GM18507 (cell line): ENCODE data around the gene HCRT.

ENCODE experiments used
- DNase-seq: peaks from one replicate; pipeline ENCODE4 v3.0.0; 2011; ENCODE audit warnings: low read depth; ENCODE audit not compliant: insufficient read length; ENCODE audit errors: extremely low spot score
- FAIRE-seq: peaks from 2 replicates; lab custom pipeline; 2011; peaks lifted over from hg19 to GRCh38; lab: Jason Lieb, UNC

HCRT gene

GRCh38 chr17:42180922-42181850 is 4.1 kb downstream of the HCRT start, which contains the start of gene KCNH4:
Gene KCNH4, minus strand, starts transcription at chr17:42181142. Its CDS starts 197 bp downstream, at chr17:42180945.
- peak; percentile 96 for FAIRE-seq

DNA sequence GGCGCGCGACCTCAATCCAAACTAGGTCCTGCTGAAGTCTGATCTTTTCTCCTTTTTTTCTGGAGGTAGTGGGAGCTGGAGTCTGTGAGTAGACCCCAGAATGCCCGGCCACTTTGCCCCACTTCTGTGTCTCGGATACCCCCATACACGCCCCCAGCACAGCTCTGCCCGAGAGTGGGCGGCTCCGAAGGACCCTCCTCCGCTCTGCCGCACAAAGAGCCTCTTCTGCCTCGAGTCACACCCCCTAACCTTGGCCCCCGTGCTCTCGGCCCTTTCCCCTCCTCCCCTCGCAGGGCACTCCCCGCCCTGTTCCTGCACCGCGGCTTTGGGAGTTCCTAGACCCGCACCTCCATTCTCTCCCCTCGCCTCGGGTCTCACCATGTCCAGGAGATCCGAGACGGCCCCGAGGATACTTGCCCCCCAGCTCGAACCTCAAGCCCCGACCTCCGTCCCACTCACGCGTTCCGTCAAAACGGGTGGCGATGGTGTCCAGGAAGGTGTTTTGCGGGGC is 4.8 kb downstream of the HCRT start:
- no peak for DNase-seq
- FAIRE-seq, result no peak

More at GRCh38 chr17:42180922-42181850, 4.1 kb downstream of the HCRT start, which contains the start of gene KCNH4:
- DNase-seq, result peak; percentile 78

DNA sequence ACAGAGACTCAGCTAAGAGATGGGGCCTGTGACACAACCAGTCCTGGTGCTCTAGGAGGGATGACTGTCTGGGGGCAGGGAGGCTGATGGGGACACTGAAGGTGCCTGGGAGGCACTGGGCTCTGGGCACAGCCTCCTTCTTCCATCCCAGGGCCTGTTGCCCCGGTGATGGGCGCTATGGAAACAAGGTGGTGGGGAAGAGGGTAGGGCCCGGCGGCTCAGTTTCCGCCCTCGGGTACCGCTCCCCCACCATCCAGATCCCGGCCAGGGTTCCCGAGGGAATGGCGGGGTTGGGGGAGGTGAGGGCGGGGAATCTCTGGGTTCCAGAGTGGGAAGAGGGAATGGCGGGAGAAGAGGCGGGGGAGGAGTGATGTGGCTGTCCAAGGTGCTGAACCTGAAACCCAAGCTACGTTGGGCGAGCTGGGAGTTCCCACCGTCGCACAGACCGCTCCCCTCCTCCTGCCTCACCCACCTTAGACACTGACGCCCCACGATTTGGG is 5.3 kb downstream of the HCRT start:
- DNase-seq (no peak), FAIRE-seq (no peak)

DNA sequence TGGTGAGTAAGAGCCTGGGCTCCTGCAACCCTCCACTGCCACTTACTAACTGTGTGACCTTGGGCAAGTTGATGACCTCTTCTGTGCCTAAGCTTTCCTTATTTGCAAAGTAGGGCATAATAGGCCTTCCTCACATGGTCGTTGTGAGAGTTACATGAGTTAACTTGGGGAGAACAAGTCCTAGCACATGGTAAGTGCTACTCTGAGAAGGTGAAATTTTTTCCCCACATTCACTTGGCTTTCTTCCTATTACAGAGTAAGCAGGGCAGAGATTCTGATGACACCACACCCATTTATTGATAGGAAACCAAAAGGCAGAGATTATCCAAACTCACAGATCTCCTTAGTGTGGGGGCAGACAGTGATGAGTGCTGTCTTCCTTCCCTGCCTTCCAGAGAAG is 5.9 kb downstream of the HCRT start:
- DNase-seq, result no peak
- peak; percentile 67 for FAIRE-seq

DNA sequence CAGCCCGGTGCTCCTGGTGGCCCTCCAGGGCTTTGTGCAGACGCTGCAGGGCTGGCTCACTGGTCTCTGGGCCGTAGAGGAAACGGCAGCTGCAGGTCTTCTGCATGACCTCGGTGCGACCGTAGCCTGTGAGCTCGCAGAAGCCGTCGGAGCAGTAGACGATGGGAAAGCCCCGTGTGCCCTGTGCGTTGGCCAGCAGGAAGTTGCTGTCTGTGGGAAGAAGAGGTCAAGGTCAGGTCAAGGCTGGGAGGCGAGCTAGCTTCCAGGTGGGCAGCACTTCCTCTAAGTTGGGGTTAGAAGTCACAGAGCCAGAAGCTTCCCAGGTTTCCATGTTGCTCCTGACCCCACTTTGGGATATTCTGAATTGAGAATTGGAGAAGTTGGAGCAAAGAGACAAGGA is 6.4 kb downstream of the HCRT start:
- peak; percentile 95 for FAIRE-seq
- DNase-seq, result peak; percentile 47

DNA sequence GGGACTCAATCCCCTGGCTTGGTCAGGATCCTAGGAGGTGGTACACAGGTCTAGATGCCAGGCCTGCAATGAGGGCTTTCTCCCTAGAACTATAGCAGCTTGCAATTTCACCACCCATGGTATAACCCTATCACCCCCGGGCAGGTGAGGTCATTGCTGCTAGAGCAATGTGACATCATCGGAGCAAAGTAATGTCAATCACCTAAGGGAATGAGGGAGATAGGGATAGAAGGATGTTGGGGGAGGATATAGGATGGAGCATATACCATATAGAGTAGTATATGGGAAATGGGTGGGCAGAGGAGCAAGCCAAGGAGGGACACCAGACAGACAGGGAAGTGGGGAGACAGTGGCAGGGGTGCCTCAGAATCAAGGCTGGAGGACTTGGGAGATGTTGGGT is 7.6 kb downstream of the HCRT start:
- DNase-seq (no peak), FAIRE-seq (no peak)

GRCh38 chr17:42174126-42174783 is 11.0 kb downstream of the HCRT start:
- FAIRE-seq, result no peak
- no peak for DNase-seq

GRCh38 chr17:42171831-42172230 is 13.4 kb downstream of the HCRT start:
- no peak for FAIRE-seq

GRCh38 chr17:42169351-42169750 is 15.9 kb downstream of the HCRT start:
- FAIRE-seq (no peak), DNase-seq (no peak)

More at GRCh38 chr17:42171831-42172230, 13.4 kb downstream of the HCRT start:
- DNase-seq, result no peak

DNA sequence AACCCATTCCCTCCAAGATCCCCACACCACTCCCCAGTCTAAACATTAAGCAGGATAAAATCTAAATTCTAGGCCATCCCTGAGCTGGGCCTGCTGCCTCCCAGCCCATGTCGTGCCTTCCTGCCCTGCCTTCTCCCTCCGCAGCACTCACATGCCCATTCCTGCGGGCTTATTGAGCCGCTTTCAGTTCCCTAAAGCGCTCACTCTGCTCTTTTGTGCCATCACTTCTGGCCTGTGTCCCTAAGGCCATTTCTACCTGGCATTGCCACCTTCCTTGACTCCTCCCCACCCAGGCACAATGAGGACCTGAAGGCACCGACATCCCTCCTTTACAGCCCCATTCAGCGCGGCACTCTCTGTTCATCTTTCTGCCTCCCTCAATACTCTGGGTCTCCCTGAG is 17.4 kb downstream of the HCRT start:
- DNase-seq, result no peak
- FAIRE-seq, result no peak

- DNase-seq (no peak), FAIRE-seq (no peak)
Measured at GRCh38 chr17:42166196-42166763, 19.0 kb downstream of the HCRT start.

DNA sequence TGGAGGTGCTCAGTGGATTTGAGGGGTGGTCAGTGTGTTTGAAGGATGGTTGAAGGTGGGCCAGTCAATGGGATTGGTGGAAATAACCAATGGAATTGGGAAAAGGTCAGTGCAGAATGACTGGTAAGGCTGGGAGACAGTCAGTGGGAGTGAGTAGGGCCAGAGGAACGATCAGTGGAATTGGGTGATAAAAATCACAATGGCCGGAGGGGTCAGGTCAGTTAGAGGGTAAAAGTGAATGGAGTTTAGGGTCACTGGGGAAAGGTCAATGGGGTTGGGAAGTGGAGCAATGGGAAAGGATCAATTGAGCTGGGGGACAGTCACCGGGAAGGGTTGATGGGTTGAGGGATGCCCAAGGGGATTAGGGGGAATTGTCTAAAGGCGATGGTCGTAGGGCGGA is 19.5 kb downstream of the HCRT start:
- DNase-seq (no peak), FAIRE-seq (no peak)

DNA sequence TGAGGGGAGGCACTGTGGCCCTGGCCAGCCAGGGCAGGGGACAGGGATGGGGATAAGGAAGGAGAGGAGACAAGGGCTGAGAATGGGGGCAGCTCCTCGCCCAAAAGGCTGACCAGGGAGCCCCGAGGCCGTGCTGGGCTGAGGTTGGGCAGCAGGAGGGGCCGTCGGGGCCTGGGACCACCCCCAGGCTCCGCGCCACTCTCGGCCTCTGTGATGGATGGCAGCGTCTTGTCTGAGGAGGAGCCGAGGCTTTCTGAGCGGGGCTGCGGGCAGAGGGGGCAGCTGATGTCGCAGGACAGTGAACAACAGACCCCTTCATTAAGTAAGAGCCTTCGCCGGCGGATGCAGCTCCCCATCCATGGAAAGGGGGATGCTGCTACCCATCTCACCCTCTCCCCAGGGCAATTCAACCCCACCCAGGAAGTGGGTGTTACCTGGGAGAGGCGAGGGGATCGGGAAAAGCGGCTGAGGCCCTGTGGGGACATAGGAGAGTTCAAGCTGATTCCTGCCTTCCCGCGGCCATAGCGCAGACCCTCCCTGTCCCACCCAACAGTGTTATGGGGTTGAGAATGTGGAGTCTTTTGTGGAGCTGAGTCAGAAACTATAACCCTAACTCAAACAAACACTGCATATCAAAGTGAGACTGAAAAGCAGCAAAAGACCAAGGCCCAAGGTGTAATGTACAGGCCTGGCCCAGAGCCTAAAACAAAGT is 21.4 kb downstream of the HCRT start:
- DNase-seq, result no peak
- FAIRE-seq, result no peak

DNA sequence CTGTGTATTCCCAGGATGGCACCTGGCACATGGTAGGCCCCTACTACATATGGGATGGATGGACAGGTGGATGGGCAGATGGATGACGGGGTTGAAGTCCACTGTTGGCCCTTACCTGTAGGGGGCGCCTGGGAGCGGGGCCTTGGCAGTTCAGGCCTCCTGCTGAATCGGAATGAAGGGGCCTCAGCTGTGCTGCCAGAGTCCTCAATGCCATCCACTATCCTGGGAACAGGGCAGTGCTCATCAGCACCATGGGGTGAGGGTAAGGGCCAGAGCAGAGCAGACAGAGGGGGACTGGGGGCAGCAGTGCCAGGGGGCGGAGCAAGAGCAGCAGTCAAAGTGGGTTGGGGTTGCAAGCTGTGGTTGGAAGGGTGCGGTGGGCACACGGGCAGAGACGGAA is 22.1 kb downstream of the HCRT start:
- FAIRE-seq (no peak), DNase-seq (no peak)

GRCh38 chr17:42160531-42160910 is 24.7 kb downstream of the HCRT start:
- DNase-seq (no peak), FAIRE-seq (no peak)

- FAIRE-seq (no peak), DNase-seq (no peak)
Measured at GRCh38 chr17:42159796-42160530, 25.3 kb downstream of the HCRT start.

DNA sequence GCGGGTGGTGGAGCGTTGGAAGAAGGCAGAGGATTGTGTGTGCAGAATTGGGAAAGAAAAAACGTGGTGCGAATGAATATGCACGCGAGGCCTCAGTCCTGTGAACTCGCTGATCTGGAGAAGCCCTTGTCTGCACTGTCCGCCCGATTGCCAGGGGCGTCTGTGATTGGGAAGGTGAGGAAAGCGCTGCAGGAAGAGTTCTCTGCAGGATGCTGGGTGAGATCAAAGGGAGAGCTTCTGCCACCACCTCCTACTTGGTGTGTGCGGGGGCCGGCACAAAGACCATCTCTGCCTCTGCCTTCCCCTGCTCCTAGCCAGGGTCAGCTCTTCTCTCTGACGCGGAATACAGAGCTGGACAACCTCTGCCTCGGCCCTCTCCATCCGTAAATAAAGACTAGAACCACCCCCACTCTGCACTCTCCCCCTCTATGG is 29.6 kb downstream of the HCRT start:
- DNase-seq (no peak), FAIRE-seq (no peak)

DNA sequence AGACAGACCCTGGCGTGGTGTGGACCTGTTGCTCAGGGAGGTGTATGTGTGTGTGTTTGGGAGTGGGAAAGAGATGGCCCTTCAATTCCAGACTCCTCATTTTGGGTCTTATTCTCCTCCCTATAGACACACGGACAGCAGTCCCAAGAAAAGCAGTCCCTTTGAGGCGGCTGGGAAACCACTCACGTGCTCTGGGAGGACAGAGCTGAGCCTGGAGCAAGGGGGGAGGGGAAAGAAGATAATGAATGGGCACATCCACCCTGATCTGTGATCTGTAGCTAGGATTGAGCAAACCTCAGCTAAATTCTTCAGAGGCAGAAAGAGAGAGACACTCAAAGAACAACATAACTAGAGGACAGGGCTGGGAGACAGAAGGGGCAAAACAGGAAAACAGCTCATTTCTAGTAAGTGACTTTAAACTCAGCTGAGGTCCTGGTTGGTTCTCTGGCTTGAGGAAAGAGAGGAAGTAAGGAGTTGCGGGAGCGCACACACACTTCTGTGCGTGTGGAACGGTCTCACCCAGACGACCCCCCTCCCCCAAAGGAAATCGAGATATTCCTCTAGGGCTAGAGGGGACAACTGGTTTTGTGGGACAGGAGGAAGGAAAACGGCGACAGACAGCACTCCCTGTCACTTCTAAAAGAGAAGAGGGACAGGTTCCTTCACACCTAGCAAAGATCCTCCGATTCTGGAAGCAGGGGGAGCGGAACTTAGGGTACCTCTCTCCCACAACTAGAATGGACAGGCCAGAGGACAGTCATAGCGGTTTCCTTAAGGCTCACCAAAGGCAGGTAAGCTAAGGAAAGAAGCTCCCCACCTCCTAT is 31.1 kb downstream of the HCRT start:
- FAIRE-seq (peak; percentile 46), DNase-seq (no peak)
